Psoas muscle (tissue), 8 donors: ENCODE measurements around the gene EVI5L. TPM values are rescaled to one million over a fixed set of nuclear protein-coding genes. Genes with fewer than 3 reads are reported as not detected.

ENCODE experiments used
- ATAC-seq, 4 donors: fragments of 200-7000 bp; cut with Tn5 transposase; one replicate each; pipeline ENCODE4 v1.9.1; 2020; ENCODE audit warnings: moderate library complexity in 3 of 4, mild to moderate bottlenecking in 2 of 4
- DNase-seq, 2 donors: peaks; one replicate each; pipeline ENCODE4 v3.0.0-alpha.2; 2020
- H3K27ac ChIP-seq: fragments of 200-600 bp; one replicate; pipeline ENCODE4 v1.8.0; 2022
- H3K27me3 ChIP-seq, 3 donors: fragments of 200-600 bp in 1 of 3; one replicate each; pipeline versions ENCODE4 v1.6.1 to v1.8.0; 2013 to 2022; ENCODE audit warnings: low read length in 2 of 3, mild to moderate bottlenecking in 2 of 3, moderate library complexity in 1 of 3; ENCODE audit not compliant: insufficient read depth in 3 of 3
- H3K36me3 ChIP-seq, 2 donors: fragments of 200-600 bp in 1 of 2; one replicate each; pipeline versions ENCODE4 v1.6.1 to v1.8.0; 2013 to 2022; ENCODE audit warnings: low read depth in 1 of 2, mild to moderate bottlenecking in 1 of 2, moderate library complexity in 1 of 2; ENCODE audit not compliant: insufficient read depth in 1 of 2
- H3K4me1 ChIP-seq: fragments of 200-600 bp; one replicate; pipeline ENCODE4 v1.8.0; 2022
- H3K4me3 ChIP-seq: fragments of 200-600 bp; one replicate; pipeline ENCODE4 v1.8.0; 2022; ENCODE audit warnings: mild to moderate bottlenecking
- H3K9me3 ChIP-seq: fragments of 200-600 bp; one replicate; pipeline ENCODE4 v1.8.0; 2022
- WGBS, 3 donors: extraction: QIAGEN DNeasy Blood & Tissue Kit; methylation state at CpG; one replicate each; pipeline versions ENCODE4 v1.1.6 to v1.1.7; 2013; 5-methylcytosine and 5-hydroxymethylcytosine counted together
- intact Hi-C, 2 donors: fragments of 100-400 bp; cut with DNase I; formaldehyde crosslinking; loops; one replicate each; pipeline versions ENCODE4 v1.11.0 to v1.14.2; 2022
- polyA plus RNA-seq, 3 donors: library from polyadenylated mRNA; stranded (reverse); fragments of 200-250 nt; gene quantifications; one replicate each; pipeline ENCODE4 v1.2.3, GENCODE V29; 2013
- total RNA-seq, 4 donors: library from RNA; stranded (reverse); fragmentation: NEBNext Ultra II Directional in 2 of 4; extraction: Animal tissue kit (Norgen Biotek cat#: 25700) in 2 of 4; gene quantifications; one replicate each; pipeline versions ENCODE4 v1.2.1 to v1.2.4, GENCODE V29; 2021 to 2023
- TF ChIP-seq, protein P1 (sequence below): fragments of 200-600 bp; IDR thresholded peaks from one replicate; pipeline ENCODE4 v1.8.0; 2022; ENCODE audit warnings: antibody characterized with exemption
- donor health status: healthy with polysubstance abuse.
- donor health status: DM: no; HTN: no; CAD: no; lungs with moderate emphysema.
- donor health status: Bipolar disorder and iron deficiency.
- donor health status: healthy.
- donor health status: DM: yes; HTN: yes; CAD: no.
- donor health status: DM: no; HTN: no; CAD: no.
- donor health status: DM: no; HTN: no; CAD: no.
- donor health status: DM: yes; HTN: yes; CAD: no.

The EVI5L gene
- total and polyA plus RNA-seq, 7 donors = 5.8 to 25.9 (median 13.9) TPM

DNA sequence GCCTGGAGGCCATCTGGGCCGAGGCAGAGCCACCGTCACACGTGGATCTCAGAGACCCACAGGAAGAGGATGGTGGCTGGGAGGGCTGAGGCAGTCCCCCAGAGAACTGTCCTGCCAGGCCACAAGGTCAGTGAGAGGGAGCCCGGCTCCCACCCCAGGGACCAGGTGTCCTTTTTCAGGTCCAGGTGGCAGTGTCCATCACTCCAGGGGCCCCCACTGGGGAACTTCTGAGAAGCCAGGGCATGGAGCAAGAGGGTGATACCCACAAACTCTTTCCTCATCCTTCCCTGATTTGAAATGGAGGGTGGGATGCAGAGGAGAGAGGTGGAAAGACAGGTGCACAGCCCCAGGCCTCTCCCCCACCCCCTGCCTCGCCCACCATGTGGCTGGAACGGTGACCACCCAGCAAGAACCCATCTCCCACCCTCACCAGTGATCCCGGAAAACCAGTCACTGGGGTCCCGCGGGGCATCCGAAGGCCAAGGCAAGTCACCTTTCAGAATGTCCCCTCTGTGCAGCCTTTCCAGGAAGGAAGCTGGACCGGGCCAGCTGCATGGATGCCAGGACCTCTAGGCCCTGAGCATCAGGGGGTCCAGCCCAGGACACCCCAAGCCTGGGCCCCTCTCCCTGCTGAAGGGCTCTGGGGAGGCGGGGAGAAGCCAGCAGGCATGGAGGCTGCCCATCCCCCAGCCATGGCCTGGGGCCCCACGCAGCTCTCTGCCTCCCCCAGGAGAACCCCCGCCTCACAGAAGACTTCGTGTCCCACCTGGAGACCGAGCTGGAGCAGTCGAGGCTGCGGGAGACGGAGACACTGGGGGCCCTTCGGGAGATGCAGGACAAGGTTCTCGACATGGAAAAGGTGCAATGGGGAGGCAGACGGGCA, 30.1 kb downstream of the EVI5L start:
- intact Hi-C loops = loop anchor here in 1 of 2 donors (10.0 kb wide), 1 partner anchor 395 kb away; no protein-coding TSS in a partner anchor
- WGBS, 3 donors = 88 to 92% (median 89%) methylated on average over 21 to 22 of the region's 22 CpGs
- Histone ChIP-seq H3K4me1 (peaks cover 5% of the 10 kb centered on the region), H3K4me3 (no peak overlapping the region), H3K9me3 (no peaks in the 10 kb centered on the region), H3K36me3 (no peaks in the 10 kb centered on the region), H3K27me3 (peaks cover 0 to 54% (median 12%) of the 10 kb centered on the region in 3 donors), H3K27ac (no peak overlapping the region)
- TF ChIP-seq, protein P1, sequence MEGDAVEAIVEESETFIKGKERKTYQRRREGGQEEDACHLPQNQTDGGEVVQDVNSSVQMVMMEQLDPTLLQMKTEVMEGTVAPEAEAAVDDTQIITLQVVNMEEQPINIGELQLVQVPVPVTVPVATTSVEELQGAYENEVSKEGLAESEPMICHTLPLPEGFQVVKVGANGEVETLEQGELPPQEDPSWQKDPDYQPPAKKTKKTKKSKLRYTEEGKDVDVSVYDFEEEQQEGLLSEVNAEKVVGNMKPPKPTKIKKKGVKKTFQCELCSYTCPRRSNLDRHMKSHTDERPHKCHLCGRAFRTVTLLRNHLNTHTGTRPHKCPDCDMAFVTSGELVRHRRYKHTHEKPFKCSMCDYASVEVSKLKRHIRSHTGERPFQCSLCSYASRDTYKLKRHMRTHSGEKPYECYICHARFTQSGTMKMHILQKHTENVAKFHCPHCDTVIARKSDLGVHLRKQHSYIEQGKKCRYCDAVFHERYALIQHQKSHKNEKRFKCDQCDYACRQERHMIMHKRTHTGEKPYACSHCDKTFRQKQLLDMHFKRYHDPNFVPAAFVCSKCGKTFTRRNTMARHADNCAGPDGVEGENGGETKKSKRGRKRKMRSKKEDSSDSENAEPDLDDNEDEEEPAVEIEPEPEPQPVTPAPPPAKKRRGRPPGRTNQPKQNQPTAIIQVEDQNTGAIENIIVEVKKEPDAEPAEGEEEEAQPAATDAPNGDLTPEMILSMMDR = no peak
- ATAC-seq = no peak
- peak in 1 of 2 donors; percentile 42 for DNase-seq

DNA sequence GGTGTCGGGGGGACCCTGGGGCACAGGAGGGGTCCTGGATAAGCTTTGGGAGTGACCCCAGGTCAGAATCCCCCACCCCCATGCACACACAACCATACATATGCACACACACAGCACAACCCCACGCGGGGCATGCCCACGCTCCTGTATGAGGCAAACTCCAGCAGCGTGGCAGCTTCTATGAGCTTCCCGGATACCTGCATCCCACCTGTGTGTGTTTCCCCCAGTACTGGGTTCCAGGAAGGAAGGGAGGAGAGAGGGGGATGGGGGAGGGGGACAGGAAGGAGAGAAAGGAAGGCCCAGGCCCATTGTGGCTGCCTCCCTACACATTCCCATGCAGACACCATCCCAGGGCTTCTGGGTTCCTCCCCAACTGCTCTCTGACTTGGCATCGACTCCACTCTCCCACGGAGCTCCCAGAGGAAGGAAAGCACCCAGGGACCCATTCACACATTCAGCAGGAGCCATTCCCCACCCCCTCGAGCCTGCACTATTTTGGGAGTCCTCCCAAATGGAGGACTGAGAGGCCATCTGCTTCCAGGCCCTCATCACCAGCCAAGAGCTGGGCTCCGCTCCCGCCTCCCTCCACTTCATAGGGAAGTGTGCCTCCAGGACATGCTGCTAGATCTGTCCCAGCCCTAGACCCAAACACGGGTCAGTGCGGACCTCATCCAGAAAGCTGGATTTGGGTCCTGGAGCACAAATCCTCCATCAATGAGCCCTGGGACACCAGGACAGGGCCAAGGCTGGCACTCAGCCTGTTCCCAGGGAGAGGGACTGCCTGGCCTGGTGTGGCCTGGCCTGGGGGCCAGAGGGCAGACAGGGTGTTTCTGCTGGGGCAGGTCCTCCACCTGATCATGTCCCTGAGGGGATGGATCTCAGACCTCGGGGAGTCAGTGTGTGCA, 30.9 kb downstream of the EVI5L start:
- no peak for ATAC-seq
- Histone ChIP-seq H3K27ac (no peak overlapping the region), H3K27me3 (peaks cover 0 to 55% (median 12%) of the 10 kb centered on the region in 3 donors), H3K9me3 (no peaks in the 10 kb centered on the region), H3K36me3 (no peaks in the 10 kb centered on the region), H3K4me3 (no peak overlapping the region), H3K4me1 (peaks cover 5% of the 10 kb centered on the region)
- peak in 1 of 2 donors; percentile 58 for DNase-seq
- intact Hi-C loops = no loop called here
- TF ChIP-seq, protein P1 = no peak
- WGBS, 3 donors = 72 to 79% (median 75%) methylated on average over 13 to 14 of the region's 14 CpGs

DNA sequence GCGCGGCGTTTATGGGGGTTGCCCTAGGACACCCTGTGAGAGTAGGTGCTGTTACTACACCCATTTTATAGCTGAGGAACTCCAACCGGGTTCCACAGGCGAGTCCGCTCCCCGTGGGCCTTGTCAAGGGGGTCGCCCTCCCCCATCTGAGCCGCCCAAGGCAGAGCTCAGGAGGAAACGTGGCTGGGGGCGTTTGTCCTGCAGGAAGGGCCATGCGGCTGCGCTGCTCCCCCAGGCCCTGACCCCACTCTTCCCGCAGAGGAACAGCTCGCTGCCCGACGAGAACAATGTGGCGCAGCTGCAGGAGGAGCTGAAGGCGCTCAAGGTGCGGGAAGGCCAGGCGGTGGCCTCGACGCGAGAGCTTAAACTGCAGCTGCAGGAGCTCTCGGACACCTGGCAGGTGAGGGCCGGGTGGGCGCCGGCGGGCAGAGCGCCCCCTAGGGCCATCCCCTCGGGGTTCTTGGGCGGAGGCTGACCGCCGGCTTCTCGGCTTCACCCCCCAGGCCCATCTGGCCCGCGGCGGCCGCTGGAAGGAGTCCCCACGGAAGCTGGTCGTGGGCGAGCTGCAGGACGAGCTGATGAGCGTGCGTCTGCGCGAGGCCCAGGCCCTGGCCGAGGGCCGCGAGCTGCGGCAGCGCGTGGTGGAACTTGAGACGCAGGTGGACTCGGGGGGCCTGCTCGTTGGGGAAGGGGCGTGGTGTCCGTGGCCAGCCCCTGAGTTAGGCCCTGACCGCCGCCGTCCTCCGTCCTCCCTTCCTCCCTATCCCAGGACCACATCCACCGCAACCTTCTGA, 31.8 kb downstream of the EVI5L start:
- H3K27me3 ChIP-seq = peaks cover 0 to 63% (median 15%) of the 10 kb centered on the region in 3 donors
- WGBS, 3 donors = 41 to 53% (median 48%) methylated on average over 63 of the region's 63 CpGs
- DNase-seq (peak in 1 of 2 donors; percentile 46), ATAC-seq (no peak)
- H3K27ac ChIP-seq = no peak overlapping the region
- no peaks in the 10 kb centered on the region for H3K36me3 ChIP-seq
- H3K9me3 ChIP-seq = no peaks in the 10 kb centered on the region
- TF ChIP-seq, protein P1 = no peak
- H3K4me3 ChIP-seq = peak overlapping the region; percentile 38
- peaks cover 5% of the 10 kb centered on the region for H3K4me1 ChIP-seq
- intact Hi-C loops = no loop called here

DNA sequence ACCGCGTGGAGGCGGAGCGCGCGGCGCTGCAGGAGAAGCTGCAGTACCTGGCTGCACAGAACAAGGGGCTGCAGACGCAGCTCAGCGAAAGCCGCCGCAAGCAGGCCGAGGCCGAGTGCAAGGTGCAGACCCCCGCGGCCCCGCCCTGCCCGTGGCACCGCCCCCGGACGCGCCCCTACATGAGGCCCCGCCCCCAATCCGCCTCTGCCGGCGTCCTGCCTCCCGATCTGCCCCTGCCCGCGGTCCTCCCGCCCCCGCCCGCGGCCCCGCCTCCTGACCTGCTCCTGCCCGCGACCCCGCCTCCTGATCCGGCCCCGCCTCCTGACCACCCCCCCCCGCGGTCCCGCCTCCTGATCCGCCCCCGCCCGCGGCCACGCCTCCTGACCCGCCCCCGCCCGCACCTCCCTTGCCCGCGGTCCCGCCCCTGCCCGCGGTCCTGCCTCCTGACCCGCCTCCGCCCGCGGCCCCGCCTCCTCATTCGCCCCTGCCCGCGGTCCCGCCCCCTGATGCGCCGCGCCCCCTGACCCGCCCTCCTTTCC, 32.5 kb downstream of the EVI5L start:
- H3K4me3 ChIP-seq = peak overlapping the region; percentile 38

More for the DNA sequence above, 32.5 kb downstream of the EVI5L start:
- 11 to 16% (median 12%) methylated on average over 17 to 65 of the region's 67 CpGs for WGBS, 3 donors
- ATAC-seq = peak in 3 of 4 donors; percentile 29 to 60 (median 56)
- peak; percentile 61 to 72 for DNase-seq
- Histone ChIP-seq H3K27ac (no peak overlapping the region), H3K9me3 (no peaks in the 10 kb centered on the region), H3K36me3 (no peaks in the 10 kb centered on the region), H3K4me1 (peaks cover 5% of the 10 kb centered on the region), H3K27me3 (peaks cover 0 to 70% (median 15%) of the 10 kb centered on the region in 3 donors)
- intact Hi-C loops = no loop called here
- TF ChIP-seq, protein P1 = no peak
